Adipocyte (in vitro differentiated cells): ENCODE data around the gene TMEM45A.
A peak's percentile ranks its signal among the peaks of the same experiment; 100 is the strongest.

Experiments used
- DNase-seq: peaks from one replicate; pipeline ENCODE4 v3.0.0-alpha.2; 2015; ENCODE audit warnings: low read depth
- H3K27me3 ChIP-seq: replicated peaks from 2 replicates; pipeline ENCODE4 v1.7.0; 2013; ENCODE audit warnings: mild to moderate bottlenecking, low read length, moderate library complexity; ENCODE audit not compliant: control insufficient read depth, insufficient read depth
- H3K36me3 ChIP-seq: 2 replicates; pipeline ENCODE4 v1.7.0; 2013; ENCODE audit warnings: low read length, mild to moderate bottlenecking, moderate library complexity; ENCODE audit not compliant: control insufficient read depth, insufficient read depth, severe bottlenecking
- H3K4me1 ChIP-seq: 2 replicates; pipeline ENCODE4 v1.7.0; 2013; ENCODE audit warnings: mild to moderate bottlenecking, low read length, moderate library complexity; ENCODE audit not compliant: control insufficient read depth, insufficient read depth
- H3K4me3 ChIP-seq: 2 replicates; pipeline ENCODE4 v1.7.0; 2013; ENCODE audit warnings: mild to moderate bottlenecking, low read length, moderate library complexity
- H3K9ac ChIP-seq: 2 replicates; pipeline ENCODE4 v1.7.0; 2013; ENCODE audit warnings: mild to moderate bottlenecking, low read length, moderate library complexity
- H3K9me3 ChIP-seq: 2 replicates; pipeline ENCODE4 v1.7.0; 2013; ENCODE audit warnings: mild to moderate bottlenecking, low read length, moderate library complexity; ENCODE audit not compliant: control insufficient read depth

TMEM45A gene

DNA sequence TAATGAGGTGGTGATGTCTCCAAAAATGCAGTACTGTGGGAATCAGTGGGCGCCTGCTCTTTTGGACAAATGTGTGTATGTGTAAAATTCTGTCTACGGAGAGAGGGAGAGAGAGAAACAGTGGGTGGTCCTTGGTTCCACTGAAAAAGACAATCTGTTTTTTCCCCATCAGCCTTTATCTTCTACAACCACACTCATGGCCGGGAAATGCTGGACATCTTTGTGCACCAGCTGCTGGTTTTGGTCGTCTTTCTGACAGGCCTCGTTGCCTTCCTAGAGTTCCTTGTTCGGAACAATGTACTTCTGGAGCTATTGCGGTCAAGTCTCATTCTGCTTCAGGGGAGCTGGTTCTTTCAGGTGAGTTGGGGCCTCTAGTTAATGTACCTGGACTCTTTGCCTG lies 65.8 kb downstream of the TMEM45A start:
- DNase-seq = no peak
- no peaks in the 10 kb centered on the region for H3K27me3 ChIP-seq
- H3K4me1 ChIP-seq = peaks cover 68% of the 10 kb centered on the region
- no peaks in the 10 kb centered on the region for H3K9me3 ChIP-seq
- peaks cover 12% of the 10 kb centered on the region for H3K36me3 ChIP-seq
- no peak overlapping the region for H3K9ac ChIP-seq
- no peak overlapping the region for H3K4me3 ChIP-seq

DNA sequence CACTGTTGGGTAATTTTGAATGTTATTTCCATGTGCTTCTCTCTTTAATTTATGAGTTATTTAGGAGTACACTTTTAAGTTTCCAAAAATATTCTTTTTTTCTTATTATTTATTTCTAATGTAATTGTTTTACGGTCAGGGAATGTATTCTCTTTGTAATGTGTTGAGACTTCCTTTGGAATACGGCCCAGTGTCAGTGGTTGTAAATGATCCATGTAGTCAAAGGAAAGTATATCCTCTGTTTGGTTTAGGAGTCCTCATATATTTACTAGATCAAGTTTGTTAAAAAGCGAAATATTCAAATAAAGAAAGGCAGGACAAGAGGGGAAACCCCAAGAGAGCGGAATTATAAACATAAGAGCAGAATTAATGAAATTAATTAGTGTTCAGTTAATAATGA lies 68.0 kb downstream of the TMEM45A start:
- no peaks in the 10 kb centered on the region for H3K9me3 ChIP-seq
- no peak overlapping the region for H3K9ac ChIP-seq
- H3K4me1 ChIP-seq = peaks cover 74% of the 10 kb centered on the region
- no peak for DNase-seq
- H3K4me3 ChIP-seq = no peak overlapping the region
- H3K36me3 ChIP-seq = peaks cover 12% of the 10 kb centered on the region
- no peaks in the 10 kb centered on the region for H3K27me3 ChIP-seq

DNA sequence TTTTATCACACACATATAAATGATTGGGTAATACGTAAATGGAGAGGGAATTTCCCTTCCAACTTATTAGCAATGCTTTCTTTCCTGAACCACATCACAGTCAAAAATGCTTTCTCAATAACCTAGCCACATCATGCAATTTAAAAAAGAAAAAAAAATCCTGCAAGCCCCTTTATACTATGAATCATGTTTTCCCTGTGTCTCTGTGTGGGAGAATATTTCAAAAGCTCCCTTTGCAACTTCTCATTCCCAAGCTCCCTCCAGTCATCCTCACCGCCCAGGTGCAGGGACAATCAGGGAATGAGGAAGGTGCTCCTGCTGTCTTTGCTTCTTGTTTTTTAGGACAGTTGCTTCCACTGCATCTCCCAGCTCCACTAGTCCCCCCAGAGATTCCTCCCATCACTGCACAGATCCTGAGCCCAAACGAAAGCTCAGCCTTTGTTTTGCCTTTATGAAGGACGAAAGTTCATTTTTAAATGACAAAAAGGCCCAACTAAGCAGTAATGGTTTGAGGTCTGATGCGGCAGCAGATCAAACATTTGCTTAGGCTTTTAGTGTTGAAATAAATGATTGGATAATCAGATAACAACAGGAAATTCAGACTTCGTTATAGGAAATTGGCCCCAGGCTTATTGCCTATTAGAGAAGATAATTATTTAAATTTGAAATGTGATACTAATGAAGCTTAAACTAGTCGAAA lies 69.2 kb downstream of the TMEM45A start:
- Histone ChIP-seq H3K4me3 (peak overlapping the region; percentile 18), H3K9ac (peak overlapping the region; percentile 62), H3K9me3 (no peaks in the 10 kb centered on the region), H3K36me3 (peaks cover 12% of the 10 kb centered on the region), H3K27me3 (no peaks in the 10 kb centered on the region), H3K4me1 (peaks cover 66% of the 10 kb centered on the region)
- peak; percentile 84 for DNase-seq

DNA sequence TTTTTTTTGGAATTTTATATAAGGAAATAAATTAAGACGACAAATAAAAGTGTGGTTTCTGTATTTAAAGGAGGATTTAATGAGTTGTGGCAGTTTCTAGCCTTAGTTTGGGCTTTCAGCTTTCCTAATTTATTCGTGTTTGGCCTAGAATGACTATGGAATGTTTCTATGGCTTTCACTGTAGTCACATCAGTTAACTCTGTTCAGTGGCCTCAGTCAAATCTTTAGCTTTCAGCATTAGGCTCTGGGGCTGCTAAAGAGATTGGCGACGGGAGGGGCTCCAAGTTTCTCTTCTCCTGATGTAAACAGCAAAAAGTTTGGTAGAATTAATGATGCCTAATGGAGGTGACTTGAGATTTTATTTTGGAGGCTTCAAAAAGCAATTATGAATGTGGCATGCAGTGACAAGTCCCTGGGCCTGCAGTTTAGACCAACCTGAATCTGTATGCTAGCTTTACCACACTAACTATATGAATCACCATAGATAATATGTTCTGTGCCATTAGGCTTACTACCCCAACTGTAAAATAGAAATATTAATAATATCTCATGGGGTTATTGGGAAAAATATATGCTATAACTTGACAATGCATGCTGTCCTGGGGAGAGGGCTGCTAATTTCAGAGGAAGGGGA lies 69.9 kb downstream of the TMEM45A start:
- Histone ChIP-seq H3K4me3 (no peak overlapping the region), H3K36me3 (peaks cover 12% of the 10 kb centered on the region), H3K27me3 (no peaks in the 10 kb centered on the region), H3K9ac (peak overlapping the region; percentile 62), H3K9me3 (no peaks in the 10 kb centered on the region), H3K4me1 (peaks cover 58% of the 10 kb centered on the region)
- DNase-seq = no peak

DNA sequence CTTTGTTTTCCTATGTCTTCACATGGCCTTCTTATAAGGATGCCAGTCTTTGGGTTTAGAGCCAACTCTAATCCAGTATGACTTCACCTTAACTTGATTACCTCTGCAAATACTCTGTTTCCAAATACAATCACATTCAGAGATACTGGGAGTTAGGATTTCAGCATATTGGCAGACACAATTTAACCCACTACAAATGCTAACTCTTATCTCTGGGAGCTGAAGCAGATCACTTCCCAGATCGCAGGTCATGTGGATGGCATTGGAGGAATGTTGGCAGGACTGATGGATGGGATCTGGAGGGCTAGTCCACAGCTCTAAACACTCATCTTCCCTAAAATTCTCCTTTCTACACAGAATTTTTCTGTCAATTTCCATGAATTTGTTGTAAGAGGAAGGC lies 70.8 kb downstream of the TMEM45A start:
- Histone ChIP-seq H3K9me3 (no peaks in the 10 kb centered on the region), H3K4me1 (peaks cover 51% of the 10 kb centered on the region), H3K27me3 (no peaks in the 10 kb centered on the region), H3K36me3 (peaks cover 9% of the 10 kb centered on the region), H3K9ac (no peak overlapping the region), H3K4me3 (no peak overlapping the region)
- DNase-seq = no peak

DNA sequence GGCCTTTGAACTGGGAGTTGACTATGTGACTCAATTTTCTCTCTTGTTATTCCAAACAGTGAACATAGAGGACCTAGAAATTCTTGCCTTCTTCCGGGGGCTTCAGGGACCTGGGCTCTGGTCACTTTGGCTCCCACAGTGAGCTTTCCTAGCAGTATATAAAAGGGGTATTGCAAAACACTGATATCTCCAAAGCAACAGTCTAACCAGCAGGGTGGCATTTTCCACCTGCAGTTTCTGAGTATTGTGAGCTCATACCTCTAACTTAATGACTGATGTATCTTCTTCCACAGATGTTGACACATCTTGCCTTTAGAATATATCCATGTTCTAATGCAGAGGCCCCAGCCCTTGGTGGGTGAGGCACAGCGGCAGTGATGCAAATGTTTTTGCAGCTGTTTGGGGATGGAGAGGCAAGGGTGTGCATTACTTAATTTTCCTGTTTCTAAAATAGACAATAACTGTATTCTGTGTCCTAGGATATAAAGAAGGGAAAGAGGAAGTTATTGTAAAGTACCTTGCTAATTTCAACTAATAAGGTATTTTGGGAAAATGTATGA lies 71.3 kb downstream of the TMEM45A start:
- Histone ChIP-seq H3K27me3 (no peaks in the 10 kb centered on the region), H3K4me3 (no peak overlapping the region), H3K36me3 (peaks cover 4% of the 10 kb centered on the region), H3K4me1 (peaks cover 51% of the 10 kb centered on the region), H3K9me3 (no peaks in the 10 kb centered on the region), H3K9ac (no peak overlapping the region)
- DNase-seq = no peak

DNA sequence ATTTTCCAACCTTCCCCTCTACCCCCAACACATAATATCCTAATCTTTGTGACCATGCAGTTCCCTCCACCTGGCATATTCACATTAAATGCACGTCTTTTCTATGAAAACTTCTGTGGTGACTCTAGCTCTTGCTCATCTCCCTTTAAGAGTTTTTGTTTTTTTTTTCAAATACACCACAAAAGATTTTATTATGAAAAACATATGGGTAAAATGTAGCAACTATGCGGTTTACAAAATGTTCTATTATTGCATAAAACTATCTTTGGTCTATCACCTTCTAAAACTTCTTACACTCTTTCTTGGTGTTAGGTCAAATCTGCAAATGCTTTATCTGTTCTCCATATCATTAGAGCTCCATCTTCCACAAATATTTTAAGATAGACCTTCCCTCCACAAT lies 78.4 kb downstream of the TMEM45A start:
- Histone ChIP-seq H3K4me1 (peaks cover 19% of the 10 kb centered on the region), H3K27me3 (no peaks in the 10 kb centered on the region), H3K36me3 (peaks cover 20% of the 10 kb centered on the region), H3K4me3 (no peak overlapping the region), H3K9me3 (no peaks in the 10 kb centered on the region), H3K9ac (no peak overlapping the region)
- DNase-seq = peak; percentile 54

DNA sequence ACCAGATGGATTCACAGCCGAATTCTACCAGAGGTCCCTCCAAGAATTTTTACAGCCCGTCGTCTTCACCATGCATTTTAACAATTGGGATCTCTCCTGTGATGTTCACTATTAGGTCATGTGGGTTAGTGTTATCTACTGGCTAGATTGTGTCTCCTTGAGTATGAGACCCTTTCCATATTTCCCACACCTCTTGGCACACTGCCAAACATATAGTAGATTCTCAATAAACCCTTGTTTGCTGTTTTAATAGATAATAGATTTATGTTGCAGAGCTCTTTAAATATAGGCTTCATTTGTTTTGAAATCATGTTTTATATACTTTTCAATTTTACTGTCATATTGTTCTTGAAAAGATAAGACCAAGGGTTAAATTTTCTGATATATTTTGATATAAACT lies 82.1 kb downstream of the TMEM45A start:
- Histone ChIP-seq H3K27me3 (no peaks in the 10 kb centered on the region), H3K36me3 (peaks cover 29% of the 10 kb centered on the region), H3K9me3 (no peaks in the 10 kb centered on the region), H3K4me3 (no peak overlapping the region), H3K4me1 (peaks cover 12% of the 10 kb centered on the region), H3K9ac (no peak overlapping the region)
- no peak for DNase-seq

DNA sequence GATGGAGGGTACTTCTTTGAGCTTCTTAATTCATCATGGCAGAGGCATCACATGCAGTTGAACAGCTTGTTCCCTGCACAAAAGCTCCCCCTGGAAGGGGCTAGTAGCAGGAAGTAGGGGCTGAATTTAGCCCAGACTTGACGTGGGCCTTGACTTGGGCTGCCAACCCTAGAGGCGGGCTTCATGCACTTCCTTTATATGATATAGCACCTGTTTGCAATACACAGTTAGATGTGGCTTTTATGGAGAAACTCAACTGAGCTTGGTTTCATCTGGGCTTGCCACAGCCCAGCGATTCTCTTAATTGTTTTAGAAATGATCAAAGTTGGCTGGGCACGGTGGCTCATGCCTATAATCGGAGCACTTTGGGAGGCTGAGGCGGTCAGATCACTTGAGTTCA lies 83.3 kb downstream of the TMEM45A start:
- no peaks in the 10 kb centered on the region for H3K27me3 ChIP-seq

DNA sequence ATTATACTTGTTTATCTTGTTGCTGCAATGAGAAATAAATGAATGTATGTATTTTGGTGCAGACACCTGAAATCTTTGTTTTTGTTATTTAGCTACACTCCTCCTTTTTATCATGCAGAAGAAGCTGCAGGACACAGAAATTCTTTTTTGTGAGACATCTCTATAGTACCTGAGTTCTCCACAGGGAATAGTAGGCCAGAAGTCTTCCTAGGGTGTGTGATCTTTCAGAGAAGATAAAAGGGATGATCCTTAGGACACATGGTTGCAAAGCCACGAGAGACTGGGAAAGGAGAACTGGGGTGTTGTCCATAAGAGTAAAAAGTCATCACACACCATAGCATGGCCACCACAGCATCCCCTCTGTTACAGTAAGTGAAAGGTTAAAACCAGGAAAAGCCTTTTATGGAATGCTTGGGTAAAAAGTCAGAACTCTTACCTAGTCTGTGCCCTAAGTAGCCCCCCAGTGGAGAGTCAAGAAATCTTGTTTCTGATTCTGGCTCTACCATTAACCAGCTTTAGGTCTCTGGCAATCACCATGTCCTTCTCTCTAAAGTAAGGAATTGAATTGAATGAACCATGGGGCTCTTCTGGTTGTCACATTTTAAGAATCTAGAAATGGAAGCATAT lies 85.1 kb downstream of the TMEM45A start:
- H3K4me3 ChIP-seq = no peak overlapping the region
- H3K4me1 ChIP-seq = peaks cover 23% of the 10 kb centered on the region
- DNase-seq = no peak
- H3K9me3 ChIP-seq = no peaks in the 10 kb centered on the region
- H3K9ac ChIP-seq = no peak overlapping the region
- H3K27me3 ChIP-seq = no peaks in the 10 kb centered on the region
- peaks cover 18% of the 10 kb centered on the region for H3K36me3 ChIP-seq

More for the DNA sequence above, 83.3 kb downstream of the TMEM45A start:
- no peaks in the 10 kb centered on the region for H3K9me3 ChIP-seq
- no peak overlapping the region for H3K4me3 ChIP-seq
- peaks cover 14% of the 10 kb centered on the region for H3K4me1 ChIP-seq
- H3K36me3 ChIP-seq = peaks cover 22% of the 10 kb centered on the region
- H3K9ac ChIP-seq = no peak overlapping the region
- DNase-seq = no peak

DNA sequence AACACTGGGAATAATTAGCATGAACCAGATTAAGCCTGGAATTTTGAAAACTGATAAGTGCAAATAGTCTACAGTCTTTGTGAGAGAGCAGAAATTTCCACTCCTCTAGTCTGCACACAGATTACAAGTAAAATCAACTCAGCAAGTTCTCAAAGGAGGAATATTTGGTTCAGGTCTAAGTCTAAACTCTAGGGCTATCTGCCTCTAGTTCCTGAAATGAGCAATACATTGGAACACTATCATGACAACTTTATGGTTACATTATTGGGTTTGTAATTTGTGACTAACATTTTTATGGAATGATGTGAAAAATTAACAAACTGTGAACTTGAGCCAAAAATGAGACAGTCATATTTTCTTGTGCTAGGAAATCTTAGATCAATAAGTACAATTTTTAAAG lies 86.2 kb downstream of the TMEM45A start:
- Histone ChIP-seq H3K9ac (no peak overlapping the region), H3K36me3 (peaks cover 18% of the 10 kb centered on the region), H3K4me1 (peaks cover 23% of the 10 kb centered on the region), H3K27me3 (no peaks in the 10 kb centered on the region), H3K9me3 (no peaks in the 10 kb centered on the region), H3K4me3 (no peak overlapping the region)
- DNase-seq = no peak
